ENCODE measurements around the gene TUBGCP3.

- TF ChIP-seq CTCF (IDR thresholded peaks at IDR 0.05; ENCODE audit: low read depth, low read length, poor library complexity, severe bottlenecking) (no peak), EZH2phosphoT487 (IDR thresholded peaks at IDR 0.05; ENCODE audit: borderline replicate concordance, low read length) (no peak)
Measured at GRCh38 chr13:112623051-112623711, 35.2 kb upstream of the TUBGCP3 start.

Data from DOHH2 (cell line).